ENCODE data around the gene CASP6.

The CASP6 gene

GRCh38 chr4:109739547-109739946, 36.3 kb upstream of the CASP6 start:
- TF ChIP-seq SIN3A (IDR thresholded peaks at IDR 0.05; ENCODE audit: borderline replicate concordance, insufficient read depth, low read length) (no peak), REST (IDR thresholded peaks at IDR 0.05; ENCODE audit: insufficient read depth in 1 of 2, low read depth in 2 of 2, low read length in 2 of 2) (no peak), TAF1 (IDR thresholded peaks at IDR 0.05; ENCODE audit: borderline replicate concordance, insufficient read depth, low read length) (no peak), FOXP2 (optimal IDR thresholded peaks at IDR 0.05; ENCODE audit: borderline replicate concordance, extremely low read depth, extremely low read length, insufficient read depth) (no peak), POLR2AphosphoS5 (IDR thresholded peaks at IDR 0.05; ENCODE audit: low read depth, low read length) (no peak)

GRCh38 chr4:109738104-109738872, 35.0 kb upstream of the CASP6 start:
- TF ChIP-seq POLR2AphosphoS5 (IDR thresholded peaks at IDR 0.05; ENCODE audit: low read depth, low read length) (no peak), SIN3A (IDR thresholded peaks at IDR 0.05; ENCODE audit: borderline replicate concordance, insufficient read depth, low read length) (no peak), TAF1 (IDR thresholded peaks at IDR 0.05; ENCODE audit: borderline replicate concordance, insufficient read depth, low read length) (no peak), REST (IDR thresholded peaks at IDR 0.05; ENCODE audit: insufficient read depth in 1 of 2, low read depth in 2 of 2, low read length in 2 of 2) (no peak), FOXP2 (optimal IDR thresholded peaks at IDR 0.05; ENCODE audit: borderline replicate concordance, extremely low read depth, extremely low read length, insufficient read depth) (no peak)

GRCh38 chr4:109735566-109736365, 32.5 kb upstream of the CASP6 start:
- TF ChIP-seq POLR2AphosphoS5 (IDR thresholded peaks at IDR 0.05; ENCODE audit: low read depth, low read length), result no peak
- no peak for TF ChIP-seq SIN3A (IDR thresholded peaks at IDR 0.05; ENCODE audit: borderline replicate concordance, insufficient read depth, low read length)
- TF ChIP-seq REST (IDR thresholded peaks at IDR 0.05; ENCODE audit: insufficient read depth in 1 of 2, low read depth in 2 of 2, low read length in 2 of 2), result no peak
- no peak for TF ChIP-seq TAF1 (IDR thresholded peaks at IDR 0.05; ENCODE audit: borderline replicate concordance, insufficient read depth, low read length)
- no peak for TF ChIP-seq FOXP2 (optimal IDR thresholded peaks at IDR 0.05; ENCODE audit: borderline replicate concordance, extremely low read depth, extremely low read length, insufficient read depth)

- TF ChIP-seq POLR2AphosphoS5 (IDR thresholded peaks at IDR 0.05; ENCODE audit: low read depth, low read length) (no peak), SIN3A (IDR thresholded peaks at IDR 0.05; ENCODE audit: borderline replicate concordance, insufficient read depth, low read length) (no peak), REST (IDR thresholded peaks at IDR 0.05; ENCODE audit: insufficient read depth in 1 of 2, low read depth in 2 of 2, low read length in 2 of 2) (no peak), TAF1 (IDR thresholded peaks at IDR 0.05; ENCODE audit: borderline replicate concordance, insufficient read depth, low read length) (no peak), FOXP2 (optimal IDR thresholded peaks at IDR 0.05; ENCODE audit: borderline replicate concordance, extremely low read depth, extremely low read length, insufficient read depth) (no peak)
Measured at GRCh38 chr4:109733728-109734127, 30.5 kb upstream of the CASP6 start.

Data from PFSK-1 (cell line).